Airway epithelial cell (primary cell): ENCODE measurements around the gene AFF1. TPM values are rescaled to one million over a fixed set of nuclear protein-coding genes. Genes with fewer than 3 reads are reported as not detected.

Experiments
- total RNA-seq: library from RNA; depleted of rRNA; stranded (reverse); fragments of >200 nt; gene quantifications from 2 replicates; pipeline ENCODE4 v1.2.3, GENCODE V29; 2015

The AFF1 gene
- 15.7 and 17.1 TPM in 2 replicates for total RNA-seq

GRCh38 chr4:86934771-86935565 lies at the start of gene AFF1:
Gene AFF1 (plus strand): TSS chr4:86935011. CDS start chr4:86948534, 13,523 bp downstream.

GRCh38 chr4:86891762-86892635 lies 42.8 kb upstream of the AFF1 start, which contains the start of gene C4orf36:
Gene C4orf36 (minus strand): TSS chr4:86892422. CDS start chr4:86891520, 902 bp downstream.

Other genes with a start within 250 kb of the AFF1 start
- 1.2 and 3.0 TPM in 2 replicates for gene SLC10A6, start 85.6 kb upstream of the AFF1 start, total RNA-seq
- gene C4orf36, start 42.6 kb upstream of the AFF1 start, total RNA-seq: 1.1 and 3.5 TPM in 2 replicates